GM12874 (cell line): Measurements from ENCODE around the gene MIER2.

Source experiments
- CTCF ChIP-seq: IDR thresholded peaks from 2 replicates; pipeline ENCODE4 v1.5.1; 2011; ENCODE audit warnings: low read depth, mild to moderate bottlenecking, control low read depth, low read length, moderate library complexity; ENCODE audit not compliant: insufficient read depth

MIER2 gene

GRCh38 chr19:277131-277530, 67.5 kb downstream of the MIER2 start:
- TF ChIP-seq CTCF, result no peak

- no peak for TF ChIP-seq CTCF
Measured at GRCh38 chr19:275958-276646, 68.5 kb downstream of the MIER2 start.

- TF ChIP-seq CTCF, result no peak
Measured at GRCh38 chr19:275000-275399, 69.6 kb downstream of the MIER2 start.

- no peak for TF ChIP-seq CTCF
Measured at GRCh38 chr19:273393-273792, 71.2 kb downstream of the MIER2 start.

- TF ChIP-seq CTCF, result no peak
Measured at GRCh38 chr19:271856-272255, 72.7 kb downstream of the MIER2 start.

- TF ChIP-seq CTCF, result no peak
Measured at GRCh38 chr19:269241-269640, 75.4 kb downstream of the MIER2 start.

GRCh38 chr19:262125-262524, 82.5 kb downstream of the MIER2 start:
- TF ChIP-seq CTCF, result no peak
